GM19239 (cell line): Measurements from ENCODE around the gene ZNF692.
A peak's percentile ranks its signal among the peaks of the same experiment; 100 is the strongest.
"Not testable (repeated sequence)": the region's sequence is repeated elsewhere in the genome, so short reads cannot be mapped to it uniquely, and the experiment has no call there.

Source experiments
- DNase-seq: peaks from one replicate; pipeline ENCODE4 v3.0.0; 2011; ENCODE audit warnings: low spot score; ENCODE audit not compliant: insufficient read length
- FAIRE-seq: peaks from 2 replicates; lab custom pipeline; 2011; peaks lifted over from hg19 to GRCh38; lab: Jason Lieb, UNC

ZNF692 gene

GRCh38 chr1:248831842-248832241 is 27.0 kb downstream of the ZNF692 start:
- FAIRE-seq: no peak
- no peak for DNase-seq

GRCh38 chr1:248830718-248831017 is 28.2 kb downstream of the ZNF692 start:
- FAIRE-seq, DNase-seq: not testable (repeated sequence)

GRCh38 chr1:248828845-248829244 is 30.0 kb downstream of the ZNF692 start:
- DNase-seq: no peak

GRCh38 chr1:248825909-248826760 is 32.8 kb downstream of the ZNF692 start, which contains the start of gene SH3BP5L:
Gene SH3BP5L, minus strand, starts transcription at chr1:248825915. Its CDS starts 980 bp downstream, at chr1:248824935.
- FAIRE-seq (peak; percentile 89), DNase-seq (peak; percentile 94)

More at GRCh38 chr1:248828845-248829244, 30.0 kb downstream of the ZNF692 start:
- FAIRE-seq: no peak

- DNase-seq (no peak), FAIRE-seq (no peak)
These were observed 33.3 kb downstream of the ZNF692 start for GRCh38 chr1:248825573-248825908.

GRCh38 chr1:248825136-248825535 is 33.7 kb downstream of the ZNF692 start:
- DNase-seq (no peak), FAIRE-seq (no peak)

- FAIRE-seq: no peak
- DNase-seq: no peak
These were observed 34.2 kb downstream of the ZNF692 start for GRCh38 chr1:248824701-248825100.

- DNase-seq (no peak), FAIRE-seq (no peak)
These were observed 34.6 kb downstream of the ZNF692 start for GRCh38 chr1:248824301-248824700.

GRCh38 chr1:248823517-248824001 is 35.3 kb downstream of the ZNF692 start:
- FAIRE-seq: no peak
- no peak for DNase-seq

GRCh38 chr1:248822148-248823032 is 36.5 kb downstream of the ZNF692 start:
- FAIRE-seq: no peak
- DNase-seq: no peak

- FAIRE-seq (no peak), DNase-seq (no peak)
These were observed 37.2 kb downstream of the ZNF692 start for GRCh38 chr1:248821641-248822040.

- no peak for FAIRE-seq
- DNase-seq: no peak
These were observed 37.8 kb downstream of the ZNF692 start for GRCh38 chr1:248821101-248821500.

GRCh38 chr1:248820041-248820585 is 38.8 kb downstream of the ZNF692 start:
- FAIRE-seq: no peak
- DNase-seq: no peak

- DNase-seq (no peak), FAIRE-seq (no peak)
These were observed 40.1 kb downstream of the ZNF692 start for GRCh38 chr1:248818505-248819374.

- no peak for DNase-seq
- FAIRE-seq: no peak
These were observed 41.8 kb downstream of the ZNF692 start for GRCh38 chr1:248817065-248817464.

- FAIRE-seq (no peak), DNase-seq (no peak)
These were observed 42.6 kb downstream of the ZNF692 start for GRCh38 chr1:248816042-248816851.

- no peak for FAIRE-seq
- DNase-seq: no peak
These were observed 43.4 kb downstream of the ZNF692 start for GRCh38 chr1:248815407-248816034.

GRCh38 chr1:248814351-248814750 is 44.5 kb downstream of the ZNF692 start:
- DNase-seq (no peak), FAIRE-seq (no peak)

GRCh38 chr1:248813546-248813945 is 45.3 kb downstream of the ZNF692 start:
- DNase-seq (no peak), FAIRE-seq (no peak)
